HG02759 (cell line): ENCODE data around the gene GALNT7.
A peak's percentile ranks its signal among the peaks of the same experiment; 100 is the strongest.
"Not testable (repeated sequence)": the region's sequence is repeated elsewhere in the genome, so short reads cannot be mapped to it uniquely, and the experiment has no call there.

ENCODE experiments used
- ATAC-seq: cut with Tn5 transposase; IDR thresholded peaks from one replicate; pipeline ENCODE4 v1.9.1; 2021; ENCODE audit warnings: mild to moderate bottlenecking, moderate library complexity; ENCODE audit not compliant: unreplicated experiment

Gene GALNT7

GRCh38 chr4:173192375-173193162 is 24.0 kb downstream of the GALNT7 start:
- no peak for ATAC-seq

- ATAC-seq = no peak
Observed at GRCh38 chr4:173194157-173194556, 25.5 kb downstream of the GALNT7 start.

GRCh38 chr4:173195109-173195508 is 26.5 kb downstream of the GALNT7 start:
- peak; percentile 41 for ATAC-seq

GRCh38 chr4:173199553-173199952 is 30.9 kb downstream of the GALNT7 start:
- no peak for ATAC-seq

- no peak for ATAC-seq
Observed at GRCh38 chr4:173200103-173200884, 31.7 kb downstream of the GALNT7 start.

- no peak for ATAC-seq
Observed at GRCh38 chr4:173202395-173202794, 33.8 kb downstream of the GALNT7 start.

- no peak for ATAC-seq
Observed at GRCh38 chr4:173205656-173206055, 37.0 kb downstream of the GALNT7 start.

GRCh38 chr4:173208420-173208819 is 39.8 kb downstream of the GALNT7 start:
- ATAC-seq = no peak

- ATAC-seq = no peak
Observed at GRCh38 chr4:173211222-173211621, 42.6 kb downstream of the GALNT7 start.

- ATAC-seq = no peak
Observed at GRCh38 chr4:173211838-173212237, 43.2 kb downstream of the GALNT7 start.

GRCh38 chr4:173212379-173212778 is 43.8 kb downstream of the GALNT7 start:
- ATAC-seq = no peak

- no peak for ATAC-seq
Observed at GRCh38 chr4:173213296-173213695, 44.7 kb downstream of the GALNT7 start.

GRCh38 chr4:173214231-173214630 is 45.6 kb downstream of the GALNT7 start:
- ATAC-seq = no peak

- ATAC-seq = no peak
Observed at GRCh38 chr4:173214661-173215060, 46.0 kb downstream of the GALNT7 start.

GRCh38 chr4:173217075-173217474 is 48.5 kb downstream of the GALNT7 start:
- ATAC-seq = no peak

- ATAC-seq = no peak
Observed at GRCh38 chr4:173217727-173218126, 49.1 kb downstream of the GALNT7 start.

- ATAC-seq = peak; percentile 49
Observed at GRCh38 chr4:173218411-173219125, 50.0 kb downstream of the GALNT7 start.

GRCh38 chr4:173219126-173219437 is 50.5 kb downstream of the GALNT7 start:
- ATAC-seq = not testable (repeated sequence)

GRCh38 chr4:173223743-173224142 is 55.1 kb downstream of the GALNT7 start:
- no peak for ATAC-seq

- no peak for ATAC-seq
Observed at GRCh38 chr4:173226401-173226888, 57.8 kb downstream of the GALNT7 start.

- ATAC-seq = no peak
Observed at GRCh38 chr4:173227756-173228155, 59.1 kb downstream of the GALNT7 start.
